ENCODE data around the gene C1GALT1. TPM values are rescaled to one million over a fixed set of nuclear protein-coding genes. Genes with fewer than 3 reads are reported as not detected.
A peak's percentile ranks its signal among the peaks of the same experiment; 100 is the strongest.

C1GALT1 gene
- total and polyA plus RNA-seq, 9 of the 15 experiments (the other 6 are each of a cell fraction or from before 2014, with no cell fraction given) = 5.0 to 33.2 (median 24.1) TPM

GRCh38 chr7:7183061-7183837, 905 bp downstream of the C1GALT1 start (continued):
- TF ChIP-seq ZNF655 (CRISPR knock-in tag; IDR thresholded peaks at IDR 0.05) = no peak
- TF ChIP-seq PHTF2 (CRISPR knock-in tag; IDR thresholded peaks at IDR 0.05) = no peak
- TF ChIP-seq KDM5B (IDR thresholded peaks at IDR 0.05; ENCODE audit: insufficient replicate concordance, low read depth, low read length) = peak; percentile 57
- no peak for TF ChIP-seq ZNF12 (CRISPR knock-in tag; IDR thresholded peaks at IDR 0.05)
- no peak for TF ChIP-seq MYC (IDR thresholded peaks at IDR 0.05; ENCODE audit: low read depth, low read length)
- TF ChIP-seq MYC (CRISPR knock-in tag; IDR thresholded peaks at IDR 0.05; ENCODE audit: borderline replicate concordance, low read depth) = no peak
- no peak for TF ChIP-seq EGR1 (conservative IDR thresholded peaks at IDR 0.05)
- TF ChIP-seq MLX (CRISPR knock-in tag; conservative IDR thresholded peaks at IDR 0.05) = no peak
- TF ChIP-seq RBM15 (IDR thresholded peaks at IDR 0.05; ENCODE audit: insufficient read depth, low read length) = no peak
- TF ChIP-seq CSDE1 (IDR thresholded peaks at IDR 0.05) = no peak
- TF ChIP-seq ZNF589 (CRISPR knock-in tag; IDR thresholded peaks at IDR 0.05; ENCODE audit: low read depth) = peak; percentile 28; the same call in 1 of the 2 replicates
- TF ChIP-seq UBTF (IDR thresholded peaks at IDR 0.05; ENCODE audit: borderline replicate concordance in 1 of 2, low read depth in 2 of 2, low read length in 2 of 2) = no peak
- no peak for TF ChIP-seq NBN (IDR thresholded peaks at IDR 0.05; ENCODE audit: low read depth)
- TF ChIP-seq CHD4 (IDR thresholded peaks at IDR 0.05; ENCODE audit: insufficient read depth, insufficient replicate concordance, low read depth, low read length, poor library complexity, severe bottlenecking) = no peak
- TF ChIP-seq, protein P1, sequence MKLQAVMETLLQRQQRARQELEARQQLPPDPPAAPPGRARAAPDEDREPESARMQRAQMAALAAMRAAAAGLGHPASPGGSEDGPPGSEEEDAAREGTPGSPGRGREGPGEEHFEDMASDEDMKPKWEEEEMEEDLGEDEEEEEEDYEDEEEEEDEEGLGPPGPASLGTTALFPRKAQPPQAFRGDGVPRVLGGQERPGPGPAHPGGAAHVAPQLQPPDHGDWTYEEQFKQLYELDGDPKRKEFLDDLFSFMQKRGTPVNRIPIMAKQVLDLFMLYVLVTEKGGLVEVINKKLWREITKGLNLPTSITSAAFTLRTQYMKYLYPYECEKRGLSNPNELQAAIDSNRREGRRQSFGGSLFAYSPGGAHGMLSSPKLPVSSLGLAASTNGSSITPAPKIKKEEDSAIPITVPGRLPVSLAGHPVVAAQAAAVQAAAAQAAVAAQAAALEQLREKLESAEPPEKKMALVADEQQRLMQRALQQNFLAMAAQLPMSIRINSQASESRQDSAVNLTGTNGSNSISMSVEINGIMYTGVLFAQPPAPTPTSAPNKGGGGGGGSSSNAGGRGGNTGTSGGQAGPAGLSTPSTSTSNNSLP (IDR thresholded peaks at IDR 0.05; ENCODE audit: borderline replicate concordance, low read depth, low read length) = no peak
- TF ChIP-seq PTBP1 (IDR thresholded peaks at IDR 0.05; ENCODE audit: low read depth, low read length) = no peak
- no peak for TF ChIP-seq BMI1 (IDR thresholded peaks at IDR 0.05; ENCODE audit: low read length)
- no peak for TF ChIP-seq MTA2 (IDR thresholded peaks at IDR 0.05; ENCODE audit: low read depth)
- TF ChIP-seq ZFX (CRISPR knock-in tag; IDR thresholded peaks at IDR 0.05) = peak; percentile 43; the same call in 1 of the 2 replicates
- TF ChIP-seq ZFP30 (CRISPR knock-in tag; IDR thresholded peaks at IDR 0.05; ENCODE audit: borderline replicate concordance) = no peak
- TF ChIP-seq NR1H2 (CRISPR knock-in tag; IDR thresholded peaks at IDR 0.05) = no peak

Measured in K562 (cell line).